NCI-H2196 treated with DMSO at 0.1 percent for 48 hours (cell line): ENCODE results near the gene ANKMY1.

Experiments used
- DNase-seq: peaks from one replicate; lab custom pipeline; 2025; ENCODE audit not compliant: unreplicated experiment; lab: John Stamatoyannopoulos, UW

Gene ANKMY1

GRCh38 chr2:240594511-240595380 is 37.0 kb upstream of the ANKMY1 start:
- DNase-seq: no peak

GRCh38 chr2:240593703-240594451 is 36.1 kb upstream of the ANKMY1 start:
- DNase-seq: no peak

GRCh38 chr2:240593026-240593702 is 35.4 kb upstream of the ANKMY1 start:
- DNase-seq: no peak

GRCh38 chr2:240591784-240592183 is 34.0 kb upstream of the ANKMY1 start:
- DNase-seq: no peak

DNA sequence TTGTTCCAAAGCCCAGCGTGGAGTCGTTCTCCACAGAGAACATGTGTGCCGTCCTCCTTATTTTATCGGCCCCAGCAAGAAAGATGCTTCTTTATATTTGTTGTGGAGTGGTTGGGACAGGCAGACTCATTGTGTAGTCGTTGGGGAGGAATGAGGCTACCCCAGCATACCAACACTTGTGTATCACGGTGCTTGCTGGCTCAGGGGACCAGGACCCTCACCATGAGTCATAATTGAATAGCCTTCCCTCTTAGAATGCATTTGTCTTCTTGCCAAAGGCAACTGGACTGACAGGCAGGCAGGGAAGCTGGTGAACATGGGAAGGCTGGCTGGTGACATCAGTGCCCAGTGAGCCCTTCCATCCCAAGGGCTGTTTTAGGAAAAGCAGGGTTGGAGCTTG is 33.4 kb upstream of the ANKMY1 start:
- no peak for DNase-seq

DNA sequence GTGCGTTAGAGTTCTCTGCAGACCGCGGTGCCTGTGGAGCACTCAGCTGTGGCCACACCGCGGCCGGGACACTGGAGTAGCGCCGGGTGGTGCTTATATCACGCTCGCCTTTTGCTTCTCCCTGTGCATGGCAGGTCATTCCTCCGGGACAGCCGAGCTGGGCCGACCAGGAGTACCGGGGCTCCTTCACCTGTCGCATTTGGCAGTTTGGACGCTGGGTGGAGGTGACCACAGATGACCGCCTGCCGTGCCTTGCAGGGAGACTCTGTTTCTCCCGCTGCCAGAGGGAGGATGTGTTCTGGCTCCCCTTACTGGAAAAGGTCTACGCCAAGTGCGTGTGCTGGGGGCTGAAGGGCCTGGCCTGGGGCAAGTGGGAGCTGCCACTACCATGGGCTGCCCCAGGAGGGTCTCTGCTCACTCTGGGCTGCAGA is 32.9 kb upstream of the ANKMY1 start:
- no peak for DNase-seq

GRCh38 chr2:240589850-240590525 is 32.2 kb upstream of the ANKMY1 start:
- no peak for DNase-seq

- DNase-seq: no peak
Observed at GRCh38 chr2:240589375-240589774, 31.6 kb upstream of the ANKMY1 start.

DNA sequence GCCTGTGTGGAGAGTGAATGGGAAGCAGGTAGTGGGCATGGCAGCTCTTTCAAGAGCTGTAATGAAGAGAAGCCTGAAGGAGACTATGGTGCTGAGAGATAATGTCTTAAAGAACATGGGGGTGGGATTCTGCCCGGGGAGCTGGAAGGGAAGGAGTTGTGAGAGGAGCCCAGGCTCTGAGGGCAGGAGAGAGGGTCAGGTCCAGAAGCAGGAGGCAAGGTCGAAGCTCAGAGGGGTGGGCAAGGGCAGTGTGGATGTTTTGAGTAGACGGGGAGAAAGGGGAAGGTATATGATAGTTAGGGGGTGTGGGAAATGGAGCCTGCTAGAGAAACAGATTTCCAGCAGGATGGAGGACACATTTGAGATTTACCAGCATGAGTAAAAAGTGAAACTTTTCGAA is 30.9 kb upstream of the ANKMY1 start:
- DNase-seq: no peak

- DNase-seq: no peak
Observed at GRCh38 chr2:240588006-240588655, 30.3 kb upstream of the ANKMY1 start.

GRCh38 chr2:240586919-240587800 is 29.4 kb upstream of the ANKMY1 start:
- peak; percentile 21 for DNase-seq

GRCh38 chr2:240586198-240586918 is 28.6 kb upstream of the ANKMY1 start, which contains the start of gene CAPN10:
CAPN10 (plus strand) TSS chr2:240586734; CDS start chr2:240586912, 178 bp downstream.
- peak; percentile 95 for DNase-seq

- no peak for DNase-seq
Observed at GRCh38 chr2:240585681-240586197, 28.0 kb upstream of the ANKMY1 start.

GRCh38 chr2:240585101-240585500 is 27.3 kb upstream of the ANKMY1 start:
- DNase-seq: no peak

- DNase-seq: peak; percentile 52
Observed at GRCh38 chr2:240584486-240585031, 26.8 kb upstream of the ANKMY1 start.

DNA sequence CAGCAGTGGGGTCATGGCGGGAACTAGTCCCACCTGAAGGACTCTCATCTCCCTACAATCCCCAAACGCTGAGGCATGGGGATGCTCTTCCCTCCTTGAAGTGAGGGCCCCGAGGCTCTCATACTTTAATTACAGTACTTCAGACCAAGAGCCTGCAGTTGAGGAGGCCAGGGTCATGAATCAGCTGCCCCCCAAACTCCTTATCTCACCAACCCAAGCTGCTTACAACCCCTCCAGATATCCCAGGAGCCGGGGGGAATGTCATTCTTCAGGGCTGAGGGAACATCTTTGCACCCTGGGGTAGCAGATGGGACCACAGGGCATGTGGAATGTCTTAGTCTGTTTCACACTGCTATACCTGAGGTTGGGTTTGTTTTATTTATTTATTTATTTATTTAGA is 26.0 kb upstream of the ANKMY1 start:
- no peak for DNase-seq

- no peak for DNase-seq
Observed at GRCh38 chr2:240582781-240583180, 25.0 kb upstream of the ANKMY1 start.

GRCh38 chr2:240581811-240582210 is 24.0 kb upstream of the ANKMY1 start:
- no peak for DNase-seq
